ENCODE results near the gene NR6A1. TPM values are rescaled to one million over a fixed set of nuclear protein-coding genes. Genes with fewer than 3 reads are reported as not detected.

Gene NR6A1
- total and polyA plus RNA-seq, 2 of the 8 experiments (the other 6 are each of a cell fraction or from before 2014, with no cell fraction given), result 93.2 to 237 TPM

GRCh38 chr9:124803911-124804310 lies 32.8 kb upstream of the NR6A1 start:
- WGBS, 2 experiments (ENCODE audit: extremely low coverage in 1 of 2, insufficient coverage in 1 of 2, insufficient read length in 1 of 2, insufficient replicate concordance in 2 of 2, low coverage in 1 of 2, low lambda C conversion rate in 2 of 2, missing lambda C conversion rate in 1 of 2), result 93% methylated on average over 6 of the region's 8 CpGs; no CpG with 5 or more reads in 1 of the 2 experiments
- H3K79me1 ChIP-seq (ENCODE audit: low read depth, low read length), result no peaks in the 10 kb centered on the region
- H2BK20ac ChIP-seq (ENCODE audit: low read length), result no peak overlapping the region
- peaks cover 0 to 13% (median 0%) of the 10 kb centered on the region in 4 experiments; a peak in 2 of 7 replicates for H3K4me1 ChIP-seq (replicated peaks in 1 of 4; ENCODE audit: control insufficient read depth in 3 of 4, insufficient read depth in 4 of 4, low read length in 3 of 4)
- H3K9me3 ChIP-seq (ENCODE audit: insufficient read depth in 2 of 2, low read depth in 1 of 2, low read length in 1 of 2), result no peaks in the 10 kb centered on the region
- H3K27me3 ChIP-seq (replicated peaks in 1 of 4; ENCODE audit: control insufficient read depth in 3 of 4, extremely low read depth in 1 of 4, insufficient read depth in 3 of 4, low read length in 3 of 4), result no peaks in the 10 kb centered on the region
- H3K23ac ChIP-seq (ENCODE audit: insufficient read length), result no peak overlapping the region
- CTCF ChIA-PET (ENCODE audit: partially characterized antibody), result interaction anchor here (1.2 to 65.2 kb wide), 3 partner anchors 21 to 46 kb away, joined by 5 to 1529 read pairs (median 281); partner anchors contain the start of genes ARPC5L, NR6A1, OLFML2A and RPL35
- no peak overlapping the region for H3K14ac ChIP-seq (ENCODE audit: insufficient read length)
- H3K4me3 ChIP-seq (ENCODE audit: extremely low read depth in 1 of 4, insufficient read depth in 2 of 4, low read depth in 3 of 4, low read length in 4 of 4), result no peak overlapping the region
- no peak overlapping the region for H2BK12ac ChIP-seq (ENCODE audit: low read depth, low read length)
- H3K79me2 ChIP-seq (ENCODE audit: control insufficient read depth in 1 of 2, insufficient read depth in 2 of 2, low read length in 2 of 2), result no peaks in the 10 kb centered on the region
- no peak overlapping the region for H4K91ac ChIP-seq (replicated peaks; ENCODE audit: insufficient read length, low read length)
- H2AK5ac ChIP-seq (ENCODE audit: low read depth, low read length), result no peak overlapping the region
- H3K27ac ChIP-seq (ENCODE audit: low read depth, low read length), result no peak overlapping the region
- FAIRE-seq (no peak), DNase-seq (ENCODE audit: low read depth in 1 of 2, low spot score in 2 of 2) (no peak)
- H3K4ac ChIP-seq (replicated peaks; ENCODE audit: insufficient read length, low read depth, low read length), result no peak overlapping the region
- H3K23me2 ChIP-seq (ENCODE audit: low read depth, low read length), result no peaks in the 10 kb centered on the region
- no peak overlapping the region for H3K18ac ChIP-seq (ENCODE audit: extremely low read depth, low read length)
- no peak overlapping the region for H4K5ac ChIP-seq (ENCODE audit: insufficient read length, low read depth, low read length)
- no peak overlapping the region for H2BK15ac ChIP-seq (ENCODE audit: low read length)
- H4K8ac ChIP-seq (ENCODE audit: extremely low read depth, insufficient read depth, low read length), result no peak overlapping the region
- H3K36me3 ChIP-seq (ENCODE audit: control insufficient read depth in 2 of 4, insufficient read depth in 4 of 4, low read length in 3 of 4), result no peaks in the 10 kb centered on the region
- H2BK5ac ChIP-seq (ENCODE audit: low read depth, low read length), result no peak overlapping the region
- no peak overlapping the region for H3K4me2 ChIP-seq (ENCODE audit: insufficient read depth in 1 of 2, low read depth in 2 of 2, low read length in 2 of 2)
- H4K20me1 ChIP-seq (replicated peaks in 1 of 2; ENCODE audit: control insufficient read depth in 1 of 2, insufficient read depth in 2 of 2, low read length in 2 of 2), result no peaks in the 10 kb centered on the region
- H3K56ac ChIP-seq (replicated peaks; ENCODE audit: insufficient read length, low read depth, low read length), result no peak overlapping the region
- no peak overlapping the region for H2AFZ ChIP-seq (ENCODE audit: low read length)
- H2BK120ac ChIP-seq (replicated peaks; ENCODE audit: low read depth, low read length), result no peak overlapping the region
- POLR2A ChIA-PET (ENCODE audit: partially characterized antibody), result no interaction called here
- no peak overlapping the region; a peak in 1 of 7 replicates for H3K9ac ChIP-seq (replicated peaks in 1 of 4; ENCODE audit: extremely low read depth in 1 of 4, low read depth in 3 of 4, low read length in 3 of 4)
- TF ChIP-seq SP2 (IDR thresholded peaks at IDR 0.05; ENCODE audit: low read length) (no peak), CREB1 (IDR thresholded peaks at IDR 0.05) (no peak), BACH1 (IDR thresholded peaks at IDR 0.05; ENCODE audit: low read length) (no peak), CTCF (IDR thresholded peaks at IDR 0.05; ENCODE audit: control extremely low read depth in 1 of 3, insufficient read depth in 1 of 3, low read depth in 1 of 3, low read length in 3 of 3) (no peak), GABPA (IDR thresholded peaks at IDR 0.05; ENCODE audit: borderline replicate concordance, insufficient read depth, low read length) (no peak)

Measured in H1 (cell line).